ENCODE measurements around the gene ARMH2.

DNA sequence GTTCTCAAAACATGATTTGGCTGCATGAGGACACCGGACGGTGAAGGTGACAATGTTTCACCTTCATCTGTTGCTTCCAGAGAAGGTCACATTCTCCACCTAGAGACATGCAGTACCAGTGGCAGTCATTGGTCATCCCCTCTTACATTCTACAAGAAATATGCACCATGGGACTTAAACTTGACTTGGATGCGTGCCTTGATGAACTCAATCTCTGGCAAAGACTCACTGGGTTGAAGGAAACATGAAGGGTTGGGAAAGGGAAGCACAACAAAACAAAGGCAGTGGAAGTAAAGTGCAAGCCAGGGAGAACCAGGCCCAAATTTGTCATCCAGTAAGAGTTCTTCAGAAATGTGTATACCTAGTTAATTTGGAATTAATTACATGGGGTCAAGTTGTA is 39.4 kb upstream of the ARMH2 start:
- TF ChIP-seq BRD4 (IDR thresholded peaks at IDR 0.05) (no peak), FOXA3 (CRISPR knock-in tag; conservative IDR thresholded peaks at IDR 0.05 in 1 of 2, IDR thresholded peaks at IDR 0.05 in 1 of 2) (no peak), CHD1 (IDR thresholded peaks at IDR 0.05; ENCODE audit: low read length) (no peak), MEIS2 (IDR thresholded peaks at IDR 0.05; ENCODE audit: partially characterized antibody) (no peak)
- TF ChIP-seq, protein P1, sequence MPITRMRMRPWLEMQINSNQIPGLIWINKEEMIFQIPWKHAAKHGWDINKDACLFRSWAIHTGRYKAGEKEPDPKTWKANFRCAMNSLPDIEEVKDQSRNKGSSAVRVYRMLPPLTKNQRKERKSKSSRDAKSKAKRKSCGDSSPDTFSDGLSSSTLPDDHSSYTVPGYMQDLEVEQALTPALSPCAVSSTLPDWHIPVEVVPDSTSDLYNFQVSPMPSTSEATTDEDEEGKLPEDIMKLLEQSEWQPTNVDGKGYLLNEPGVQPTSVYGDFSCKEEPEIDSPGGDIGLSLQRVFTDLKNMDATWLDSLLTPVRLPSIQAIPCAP (CRISPR knock-in tag; IDR thresholded peaks at IDR 0.05; ENCODE audit: borderline replicate concordance), result no peak
- TF ChIP-seq, protein P2, sequence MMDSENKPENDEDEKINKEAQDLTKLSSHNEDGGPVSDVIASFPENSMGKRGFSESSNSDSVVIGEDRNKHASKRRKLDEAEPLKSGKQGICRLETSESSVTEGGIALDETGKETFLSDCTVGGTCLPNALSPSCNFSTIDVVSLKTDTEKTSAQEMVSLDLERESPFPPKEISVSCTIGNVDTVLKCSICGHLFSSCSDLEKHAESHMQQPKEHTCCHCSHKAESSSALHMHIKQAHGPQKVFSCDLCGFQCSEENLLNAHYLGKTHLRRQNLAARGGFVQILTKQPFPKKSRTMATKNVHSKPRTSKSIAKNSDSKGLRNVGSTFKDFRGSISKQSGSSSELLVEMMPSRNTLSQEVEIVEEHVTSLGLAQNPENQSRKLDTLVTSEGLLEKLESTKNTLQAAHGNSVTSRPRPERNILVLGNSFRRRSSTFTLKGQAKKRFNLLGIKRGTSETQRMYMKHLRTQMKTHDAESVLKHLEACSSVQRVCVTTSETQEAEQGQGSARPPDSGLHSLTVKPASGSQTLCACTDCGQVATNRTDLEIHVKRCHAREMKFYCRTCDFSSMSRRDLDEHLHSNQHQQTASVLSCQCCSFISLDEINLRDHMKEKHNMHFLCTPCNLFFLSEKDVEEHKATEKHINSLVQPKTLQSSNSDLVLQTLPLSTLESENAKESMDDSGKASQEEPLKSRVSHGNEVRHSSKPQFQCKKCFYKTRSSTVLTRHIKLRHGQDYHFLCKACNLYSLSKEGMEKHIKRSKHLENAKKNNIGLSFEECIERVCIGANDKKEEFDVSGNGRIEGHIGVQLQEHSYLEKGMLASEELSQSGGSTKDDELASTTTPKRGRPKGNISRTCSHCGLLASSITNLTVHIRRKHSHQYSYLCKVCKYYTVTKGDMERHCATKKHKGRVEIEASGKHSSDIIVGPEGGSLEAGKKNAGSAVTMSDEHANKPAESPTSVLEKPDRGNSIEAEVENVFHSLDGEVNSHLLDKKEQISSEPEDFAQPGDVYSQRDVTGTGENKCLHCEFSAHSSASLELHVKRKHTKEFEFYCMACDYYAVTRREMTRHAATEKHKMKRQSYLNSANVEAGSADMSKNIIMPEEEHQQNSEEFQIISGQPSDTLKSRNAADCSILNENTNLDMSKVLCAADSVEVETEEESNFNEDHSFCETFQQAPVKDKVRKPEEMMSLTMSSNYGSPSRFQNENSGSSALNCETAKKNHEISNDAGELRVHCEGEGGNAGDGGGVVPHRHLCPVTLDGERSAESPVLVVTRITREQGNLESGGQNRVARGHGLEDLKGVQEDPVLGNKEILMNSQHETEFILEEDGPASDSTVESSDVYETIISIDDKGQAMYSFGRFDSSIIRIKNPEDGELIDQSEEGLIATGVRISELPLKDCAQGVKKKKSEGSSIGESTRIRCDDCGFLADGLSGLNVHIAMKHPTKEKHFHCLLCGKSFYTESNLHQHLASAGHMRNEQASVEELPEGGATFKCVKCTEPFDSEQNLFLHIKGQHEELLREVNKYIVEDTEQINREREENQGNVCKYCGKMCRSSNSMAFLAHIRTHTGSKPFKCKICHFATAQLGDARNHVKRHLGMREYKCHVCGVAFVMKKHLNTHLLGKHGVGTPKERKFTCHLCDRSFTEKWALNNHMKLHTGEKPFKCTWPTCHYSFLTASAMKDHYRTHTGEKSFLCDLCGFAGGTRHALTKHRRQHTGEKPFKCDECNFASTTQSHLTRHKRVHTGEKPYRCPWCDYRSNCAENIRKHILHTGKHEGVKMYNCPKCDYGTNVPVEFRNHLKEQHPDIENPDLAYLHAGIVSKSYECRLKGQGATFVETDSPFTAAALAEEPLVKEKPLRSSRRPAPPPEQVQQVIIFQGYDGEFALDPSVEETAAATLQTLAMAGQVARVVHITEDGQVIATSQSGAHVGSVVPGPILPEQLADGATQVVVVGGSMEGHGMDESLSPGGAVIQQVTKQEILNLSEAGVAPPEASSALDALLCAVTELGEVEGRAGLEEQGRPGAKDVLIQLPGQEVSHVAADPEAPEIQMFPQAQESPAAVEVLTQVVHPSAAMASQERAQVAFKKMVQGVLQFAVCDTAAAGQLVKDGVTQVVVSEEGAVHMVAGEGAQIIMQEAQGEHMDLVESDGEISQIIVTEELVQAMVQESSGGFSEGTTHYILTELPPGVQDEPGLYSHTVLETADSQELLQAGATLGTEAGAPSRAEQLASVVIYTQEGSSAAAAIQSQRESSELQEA (IDR thresholded peaks at IDR 0.05; ENCODE audit: low read depth), result no peak
- TF ChIP-seq, protein P3, sequence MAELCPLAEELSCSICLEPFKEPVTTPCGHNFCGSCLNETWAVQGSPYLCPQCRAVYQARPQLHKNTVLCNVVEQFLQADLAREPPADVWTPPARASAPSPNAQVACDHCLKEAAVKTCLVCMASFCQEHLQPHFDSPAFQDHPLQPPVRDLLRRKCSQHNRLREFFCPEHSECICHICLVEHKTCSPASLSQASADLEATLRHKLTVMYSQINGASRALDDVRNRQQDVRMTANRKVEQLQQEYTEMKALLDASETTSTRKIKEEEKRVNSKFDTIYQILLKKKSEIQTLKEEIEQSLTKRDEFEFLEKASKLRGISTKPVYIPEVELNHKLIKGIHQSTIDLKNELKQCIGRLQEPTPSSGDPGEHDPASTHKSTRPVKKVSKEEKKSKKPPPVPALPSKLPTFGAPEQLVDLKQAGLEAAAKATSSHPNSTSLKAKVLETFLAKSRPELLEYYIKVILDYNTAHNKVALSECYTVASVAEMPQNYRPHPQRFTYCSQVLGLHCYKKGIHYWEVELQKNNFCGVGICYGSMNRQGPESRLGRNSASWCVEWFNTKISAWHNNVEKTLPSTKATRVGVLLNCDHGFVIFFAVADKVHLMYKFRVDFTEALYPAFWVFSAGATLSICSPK (IDR thresholded peaks at IDR 0.05; ENCODE audit: borderline replicate concordance), result no peak
- TF ChIP-seq, protein P4, sequence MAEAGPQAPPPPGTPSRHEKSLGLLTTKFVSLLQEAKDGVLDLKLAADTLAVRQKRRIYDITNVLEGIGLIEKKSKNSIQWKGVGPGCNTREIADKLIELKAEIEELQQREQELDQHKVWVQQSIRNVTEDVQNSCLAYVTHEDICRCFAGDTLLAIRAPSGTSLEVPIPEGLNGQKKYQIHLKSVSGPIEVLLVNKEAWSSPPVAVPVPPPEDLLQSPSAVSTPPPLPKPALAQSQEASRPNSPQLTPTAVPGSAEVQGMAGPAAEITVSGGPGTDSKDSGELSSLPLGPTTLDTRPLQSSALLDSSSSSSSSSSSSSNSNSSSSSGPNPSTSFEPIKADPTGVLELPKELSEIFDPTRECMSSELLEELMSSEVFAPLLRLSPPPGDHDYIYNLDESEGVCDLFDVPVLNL (CRISPR knock-in tag; IDR thresholded peaks at IDR 0.05; ENCODE audit: low read depth), result no peak
- TF ChIP-seq, protein P5, sequence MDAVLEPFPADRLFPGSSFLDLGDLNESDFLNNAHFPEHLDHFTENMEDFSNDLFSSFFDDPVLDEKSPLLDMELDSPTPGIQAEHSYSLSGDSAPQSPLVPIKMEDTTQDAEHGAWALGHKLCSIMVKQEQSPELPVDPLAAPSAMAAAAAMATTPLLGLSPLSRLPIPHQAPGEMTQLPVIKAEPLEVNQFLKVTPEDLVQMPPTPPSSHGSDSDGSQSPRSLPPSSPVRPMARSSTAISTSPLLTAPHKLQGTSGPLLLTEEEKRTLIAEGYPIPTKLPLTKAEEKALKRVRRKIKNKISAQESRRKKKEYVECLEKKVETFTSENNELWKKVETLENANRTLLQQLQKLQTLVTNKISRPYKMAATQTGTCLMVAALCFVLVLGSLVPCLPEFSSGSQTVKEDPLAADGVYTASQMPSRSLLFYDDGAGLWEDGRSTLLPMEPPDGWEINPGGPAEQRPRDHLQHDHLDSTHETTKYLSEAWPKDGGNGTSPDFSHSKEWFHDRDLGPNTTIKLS (IDR thresholded peaks at IDR 0.05; ENCODE audit: borderline replicate concordance, low read depth), result no peak
- TF ChIP-seq, protein P6, sequence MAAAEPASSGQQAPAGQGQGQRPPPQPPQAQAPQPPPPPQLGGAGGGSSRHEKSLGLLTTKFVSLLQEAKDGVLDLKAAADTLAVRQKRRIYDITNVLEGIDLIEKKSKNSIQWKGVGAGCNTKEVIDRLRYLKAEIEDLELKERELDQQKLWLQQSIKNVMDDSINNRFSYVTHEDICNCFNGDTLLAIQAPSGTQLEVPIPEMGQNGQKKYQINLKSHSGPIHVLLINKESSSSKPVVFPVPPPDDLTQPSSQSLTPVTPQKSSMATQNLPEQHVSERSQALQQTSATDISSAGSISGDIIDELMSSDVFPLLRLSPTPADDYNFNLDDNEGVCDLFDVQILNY (CRISPR knock-in tag; IDR thresholded peaks at IDR 0.05), result no peak

Data from K562 (cell line).